HUDEP-2 (cell line): ENCODE data around the gene SERPINA7.
"Not testable (repeated sequence)": the region's sequence is repeated elsewhere in the genome, so short reads cannot be mapped to it uniquely, and the experiment has no call there.

Experiments
- DNase-seq, 76 experiments: peaks; one replicate each; lab custom pipeline; 2025; ENCODE audit not compliant: unreplicated experiment in 76 of 76; lab: John Stamatoyannopoulos, UW

Gene SERPINA7

GRCh38 chrX:106038625-106039024 lies at the start of gene SERPINA7:
SERPINA7 (minus strand) TSS chrX:106038727; CDS start chrX:106037058, 1,669 bp downstream.
- DNase-seq = no peak

- DNase-seq = no peak
Measured at GRCh38 chrX:106069048-106069447, 30.5 kb upstream of the SERPINA7 start.

- DNase-seq = no peak
Measured at GRCh38 chrX:106050054-106050453, 11.5 kb upstream of the SERPINA7 start.

GRCh38 chrX:106042296-106042695 lies 3.8 kb upstream of the SERPINA7 start:
- DNase-seq = no peak

GRCh38 chrX:106040861-106041260 lies 2.3 kb upstream of the SERPINA7 start:
- no peak for DNase-seq

GRCh38 chrX:106039920-106040319 lies 1.4 kb upstream of the SERPINA7 start:
- DNase-seq = peak in 2 of 76 experiments; percentile 0 to 1

GRCh38 chrX:106037835-106038473 lies 573 bp downstream of the SERPINA7 start:
- DNase-seq = no peak

GRCh38 chrX:106036716-106037115 lies 1.8 kb downstream of the SERPINA7 start:
- DNase-seq = no peak

- no peak for DNase-seq
Measured at GRCh38 chrX:106035064-106035463, 3.5 kb downstream of the SERPINA7 start.

- no peak for DNase-seq
Measured at GRCh38 chrX:106023947-106024346, 14.6 kb downstream of the SERPINA7 start.

- no peak for DNase-seq
Measured at GRCh38 chrX:106022238-106022637, 16.3 kb downstream of the SERPINA7 start.

- no peak for DNase-seq
Measured at GRCh38 chrX:106014119-106014775, 24.3 kb downstream of the SERPINA7 start.

- no peak for DNase-seq
Measured at GRCh38 chrX:106009145-106009544, 29.4 kb downstream of the SERPINA7 start.

GRCh38 chrX:106007815-106008214 lies 30.7 kb downstream of the SERPINA7 start:
- no peak for DNase-seq

- DNase-seq = no peak
Measured at GRCh38 chrX:106005684-106006083, 32.8 kb downstream of the SERPINA7 start.

- DNase-seq = not testable (repeated sequence)
Measured at GRCh38 chrX:106000609-106001008, 37.9 kb downstream of the SERPINA7 start.

GRCh38 chrX:106000203-106000602 lies 38.3 kb downstream of the SERPINA7 start:
- no peak for DNase-seq

- no peak for DNase-seq
Measured at GRCh38 chrX:105999294-105999693, 39.2 kb downstream of the SERPINA7 start.

- not testable (repeated sequence) for DNase-seq
Measured at GRCh38 chrX:105988487-105988886, 50.0 kb downstream of the SERPINA7 start.
